Activated naive CD8-positive, alpha-beta T cell (primary cell): ENCODE data around the gene CKS2.

Source experiments
- H3K27ac Mint-ChIP-seq: one replicate; pipeline ENCODE4 v1.8.0; 2021; ENCODE audit warnings: mixed read lengths
- H3K27me3 Mint-ChIP-seq: one replicate; pipeline ENCODE4 v1.8.0; 2021; ENCODE audit warnings: mixed read lengths
- H3K36me3 Mint-ChIP-seq: one replicate; pipeline ENCODE4 v1.8.0; 2021; ENCODE audit warnings: mixed read lengths
- H3K4me1 Mint-ChIP-seq: one replicate; pipeline ENCODE4 v1.8.0; 2021; ENCODE audit warnings: low read depth, mixed read lengths
- H3K4me3 Mint-ChIP-seq: one replicate; pipeline ENCODE4 v1.8.0; 2021; ENCODE audit warnings: mild to moderate bottlenecking, mixed read lengths
- H3K9me3 Mint-ChIP-seq: one replicate; pipeline ENCODE4 v1.8.0; 2021; ENCODE audit warnings: low read depth, mixed read lengths

CKS2 gene

DNA sequence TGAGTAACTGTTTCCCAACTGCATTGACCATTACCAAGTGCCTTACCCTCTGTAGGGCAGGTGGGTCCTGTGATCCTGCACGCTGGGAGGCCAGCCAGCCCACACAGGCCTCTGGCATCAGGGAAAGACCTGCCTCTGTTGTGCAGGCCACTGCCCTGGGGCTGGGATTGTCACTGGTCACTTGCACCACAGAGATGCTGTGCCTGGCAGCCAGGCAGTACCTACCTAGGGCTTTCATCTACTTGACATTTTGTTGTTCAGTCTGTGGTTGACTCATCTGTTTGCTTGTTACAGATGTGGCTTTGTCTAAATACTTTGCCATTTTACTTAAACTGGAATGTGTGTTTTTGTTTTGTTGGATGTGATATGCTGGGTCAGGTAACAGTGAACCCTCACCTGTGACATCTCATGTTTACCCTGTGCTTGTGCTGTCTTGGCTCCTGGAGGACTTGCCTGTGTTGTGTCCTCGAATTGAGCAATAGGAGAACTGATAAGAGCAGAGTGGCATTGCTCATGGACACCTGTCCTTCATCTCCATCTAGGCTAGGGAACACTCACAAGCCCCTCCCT lies 40.1 kb downstream of the CKS2 start:
- Mint-ChIP-seq H3K27me3 (no peaks in the 10 kb centered on the region), H3K4me1 (peaks cover 27% of the 10 kb centered on the region), H3K36me3 (peaks cover 11% of the 10 kb centered on the region), H3K4me3 (no peak overlapping the region), H3K9me3 (no peaks in the 10 kb centered on the region), H3K27ac (no peak overlapping the region)

GRCh38 chr9:89351584-89352300 lies 40.7 kb downstream of the CKS2 start:
- no peak overlapping the region for H3K4me3 Mint-ChIP-seq

DNA sequence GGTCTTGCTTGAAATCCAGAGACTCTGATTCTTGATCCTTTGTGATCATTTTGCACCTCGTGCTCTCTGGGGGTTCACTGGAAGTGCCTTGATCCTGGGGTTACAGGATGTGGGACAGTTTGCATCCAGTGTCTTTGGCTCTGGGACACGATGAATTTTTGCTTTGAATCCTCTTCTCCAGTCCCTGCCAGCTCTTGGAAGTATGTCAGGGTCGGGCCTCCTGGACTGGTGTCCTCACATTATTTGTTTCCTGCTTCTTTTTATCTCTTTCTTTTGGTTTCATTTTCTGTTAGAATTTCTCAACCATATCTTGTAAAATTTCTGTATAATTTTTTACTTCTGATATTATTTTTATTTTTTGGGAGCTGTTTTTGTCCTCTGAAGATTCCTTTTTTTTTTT lies 41.5 kb downstream of the CKS2 start:
- peaks cover 31% of the 10 kb centered on the region for H3K4me1 Mint-ChIP-seq
- peaks cover 6% of the 10 kb centered on the region for H3K36me3 Mint-ChIP-seq
- no peaks in the 10 kb centered on the region for H3K9me3 Mint-ChIP-seq
- H3K27me3 Mint-ChIP-seq = no peaks in the 10 kb centered on the region
- H3K27ac Mint-ChIP-seq = peak overlapping the region; percentile 54
- H3K4me3 Mint-ChIP-seq = no peak overlapping the region

More at GRCh38 chr9:89351584-89352300, 40.7 kb downstream of the CKS2 start:
- Mint-ChIP-seq H3K36me3 (peaks cover 9% of the 10 kb centered on the region), H3K4me1 (peaks cover 27% of the 10 kb centered on the region), H3K9me3 (no peaks in the 10 kb centered on the region), H3K27me3 (no peaks in the 10 kb centered on the region), H3K27ac (peak overlapping the region; percentile 59)

GRCh38 chr9:89352874-89353649 lies 42.1 kb downstream of the CKS2 start:
- Mint-ChIP-seq H3K4me3 (no peak overlapping the region), H3K4me1 (peaks cover 33% of the 10 kb centered on the region), H3K27me3 (no peaks in the 10 kb centered on the region), H3K9me3 (no peaks in the 10 kb centered on the region), H3K27ac (peak overlapping the region; percentile 66), H3K36me3 (peaks cover 6% of the 10 kb centered on the region)

DNA sequence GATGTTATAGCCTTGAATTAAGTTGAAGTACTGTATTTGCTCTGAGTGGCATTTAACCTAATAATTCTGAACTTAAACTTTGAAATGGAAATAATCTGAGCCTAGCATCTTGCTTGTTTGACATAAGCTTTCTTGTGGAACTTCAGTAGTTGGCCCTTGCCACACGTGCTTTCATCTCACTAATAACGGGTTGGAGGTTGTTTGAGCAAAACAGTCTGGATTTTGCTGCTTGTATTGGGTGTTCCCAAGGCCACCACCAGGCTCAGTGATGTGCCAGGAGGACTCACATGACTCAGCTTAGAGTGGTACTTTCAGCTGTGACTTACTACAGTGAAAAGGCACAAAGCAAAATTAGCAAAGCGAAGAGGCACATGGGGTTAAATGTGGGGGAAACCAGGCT lies 43.0 kb downstream of the CKS2 start:
- Mint-ChIP-seq H3K4me3 (no peak overlapping the region), H3K4me1 (peaks cover 33% of the 10 kb centered on the region), H3K9me3 (no peaks in the 10 kb centered on the region), H3K36me3 (peaks cover 6% of the 10 kb centered on the region), H3K27ac (peak overlapping the region; percentile 46), H3K27me3 (no peaks in the 10 kb centered on the region)

DNA sequence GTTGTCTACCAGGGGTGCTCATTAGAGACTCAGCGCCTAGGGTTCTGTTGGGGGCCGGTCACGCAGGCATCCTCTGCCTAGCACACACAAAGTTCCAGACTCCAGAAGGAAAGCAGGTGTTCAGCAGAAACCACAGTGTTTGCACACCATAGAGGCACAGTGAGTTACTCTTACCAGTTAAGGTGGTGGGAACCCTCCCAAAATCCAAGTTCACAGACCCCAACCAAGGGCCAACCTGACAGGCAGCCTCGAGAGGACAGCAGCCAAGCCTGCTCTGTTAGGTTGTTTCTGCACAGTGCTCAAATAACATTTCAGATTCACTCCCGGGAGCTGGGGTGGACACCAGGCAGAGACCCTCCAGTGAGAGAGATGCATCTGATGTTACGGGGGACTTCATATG lies 43.5 kb downstream of the CKS2 start:
- Mint-ChIP-seq H3K36me3 (peaks cover 6% of the 10 kb centered on the region), H3K4me1 (peaks cover 33% of the 10 kb centered on the region), H3K27ac (no peak overlapping the region), H3K4me3 (no peak overlapping the region), H3K9me3 (no peaks in the 10 kb centered on the region), H3K27me3 (no peaks in the 10 kb centered on the region)

DNA sequence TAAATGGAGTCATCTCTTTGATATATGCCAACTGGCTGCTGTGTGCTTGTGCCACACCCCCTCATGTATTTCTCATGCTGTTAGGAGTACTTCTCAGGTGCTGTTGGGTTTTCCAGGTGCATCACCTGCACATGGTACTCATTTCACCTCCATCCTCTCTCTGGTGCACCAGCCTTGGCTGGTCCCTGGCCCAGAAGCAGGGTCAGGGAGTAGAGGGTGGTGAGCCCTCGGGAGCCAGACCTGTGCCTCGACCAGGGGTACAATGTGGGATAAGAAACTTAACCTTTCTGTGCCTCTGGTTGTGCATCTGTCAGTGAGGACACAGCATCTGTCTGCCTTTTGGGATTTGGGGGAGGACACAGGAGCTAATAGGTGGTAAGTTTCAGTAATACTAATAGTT lies 45.8 kb downstream of the CKS2 start:
- Mint-ChIP-seq H3K4me3 (no peak overlapping the region), H3K4me1 (peaks cover 31% of the 10 kb centered on the region), H3K36me3 (peaks cover 5% of the 10 kb centered on the region), H3K27me3 (no peaks in the 10 kb centered on the region), H3K27ac (peak overlapping the region; percentile 61), H3K9me3 (no peaks in the 10 kb centered on the region)

DNA sequence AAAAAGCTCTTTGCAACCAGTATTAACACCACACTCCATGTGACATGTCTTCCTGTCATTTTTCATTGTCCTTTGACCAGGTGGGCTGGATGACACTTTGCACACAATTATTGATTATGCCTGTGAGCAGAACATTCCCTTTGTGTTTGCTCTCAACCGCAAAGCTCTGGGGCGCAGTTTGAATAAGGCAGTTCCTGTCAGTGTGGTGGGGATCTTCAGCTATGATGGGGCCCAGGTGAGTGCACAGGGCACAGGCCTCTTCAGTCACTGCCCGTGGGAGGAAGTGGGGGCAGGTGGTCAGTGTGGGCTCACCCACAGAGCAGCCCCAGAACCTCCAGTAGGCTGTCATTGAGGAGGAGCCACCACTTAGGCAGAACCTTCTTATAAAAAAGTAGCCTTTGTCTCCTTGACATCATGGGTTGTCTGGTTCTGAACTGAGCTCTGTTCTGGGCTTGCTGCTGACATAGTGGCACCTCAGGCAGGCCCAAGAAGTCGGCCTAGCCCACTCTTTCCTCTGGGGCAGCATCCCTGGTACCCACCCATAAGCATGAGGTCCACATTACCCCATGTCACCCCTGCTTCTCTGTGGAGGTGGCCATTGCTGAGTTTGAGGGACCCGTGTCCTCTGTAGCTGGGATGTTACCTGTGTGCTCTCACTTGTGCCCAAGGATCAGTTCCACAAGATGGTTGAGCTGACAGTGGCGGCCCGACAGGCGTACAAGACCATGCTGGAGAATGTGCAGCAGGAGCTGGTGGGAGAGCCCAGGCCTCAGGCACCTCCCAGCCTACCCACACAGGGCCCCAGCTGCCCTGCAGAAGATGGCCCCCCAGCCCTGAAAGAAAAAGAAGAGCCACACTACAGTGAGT lies 46.6 kb downstream of the CKS2 start:
- no peak overlapping the region for H3K4me3 Mint-ChIP-seq

GRCh38 chr9:89358376-89358916 lies 47.5 kb downstream of the CKS2 start:
- H3K4me3 Mint-ChIP-seq = no peak overlapping the region
- no peaks in the 10 kb centered on the region for H3K27me3 Mint-ChIP-seq
- peak overlapping the region; percentile 72 for H3K27ac Mint-ChIP-seq
- peaks cover 2% of the 10 kb centered on the region for H3K36me3 Mint-ChIP-seq
- peaks cover 20% of the 10 kb centered on the region for H3K4me1 Mint-ChIP-seq
- H3K9me3 Mint-ChIP-seq = no peaks in the 10 kb centered on the region

More for the DNA sequence above, 46.6 kb downstream of the CKS2 start:
- Mint-ChIP-seq H3K36me3 (peaks cover 2% of the 10 kb centered on the region), H3K27me3 (no peaks in the 10 kb centered on the region), H3K9me3 (no peaks in the 10 kb centered on the region), H3K4me1 (peaks cover 23% of the 10 kb centered on the region), H3K27ac (peak overlapping the region; percentile 72)

GRCh38 chr9:89358985-89359384 lies 48.0 kb downstream of the CKS2 start:
- Mint-ChIP-seq H3K4me3 (no peak overlapping the region), H3K27me3 (no peaks in the 10 kb centered on the region), H3K4me1 (peaks cover 16% of the 10 kb centered on the region), H3K36me3 (peaks cover 2% of the 10 kb centered on the region), H3K9me3 (no peaks in the 10 kb centered on the region), H3K27ac (peak overlapping the region; percentile 61)

DNA sequence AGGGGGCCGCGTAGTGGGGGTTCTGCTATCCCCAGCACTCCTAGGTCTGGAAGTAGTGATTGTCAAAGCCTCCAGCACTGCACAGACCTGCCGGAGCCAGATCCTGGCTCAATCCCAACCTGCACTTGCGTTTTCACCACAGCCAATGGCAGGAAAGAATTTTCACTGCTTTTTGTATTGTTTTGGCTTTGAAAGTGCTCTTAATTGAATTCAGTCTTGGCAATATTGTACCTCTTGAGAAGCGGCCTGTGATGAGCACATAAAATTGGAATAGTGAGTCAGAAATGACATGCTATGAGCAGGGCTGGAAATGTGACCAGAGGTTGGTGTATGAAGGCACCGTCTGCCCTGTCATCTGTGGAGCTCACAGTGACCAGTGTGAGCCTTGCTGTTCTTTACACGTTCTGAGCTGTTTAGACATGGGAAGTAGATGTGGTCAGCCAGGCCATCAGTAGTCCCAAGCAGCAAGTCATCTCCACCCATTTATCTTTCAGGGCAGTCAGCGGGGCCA lies 48.8 kb downstream of the CKS2 start:
- H3K27me3 Mint-ChIP-seq = no peaks in the 10 kb centered on the region
- no peak overlapping the region for H3K4me3 Mint-ChIP-seq
- peaks cover 2% of the 10 kb centered on the region for H3K36me3 Mint-ChIP-seq
- no peaks in the 10 kb centered on the region for H3K9me3 Mint-ChIP-seq
- peaks cover 16% of the 10 kb centered on the region for H3K4me1 Mint-ChIP-seq
- peak overlapping the region; percentile 81 for H3K27ac Mint-ChIP-seq

DNA sequence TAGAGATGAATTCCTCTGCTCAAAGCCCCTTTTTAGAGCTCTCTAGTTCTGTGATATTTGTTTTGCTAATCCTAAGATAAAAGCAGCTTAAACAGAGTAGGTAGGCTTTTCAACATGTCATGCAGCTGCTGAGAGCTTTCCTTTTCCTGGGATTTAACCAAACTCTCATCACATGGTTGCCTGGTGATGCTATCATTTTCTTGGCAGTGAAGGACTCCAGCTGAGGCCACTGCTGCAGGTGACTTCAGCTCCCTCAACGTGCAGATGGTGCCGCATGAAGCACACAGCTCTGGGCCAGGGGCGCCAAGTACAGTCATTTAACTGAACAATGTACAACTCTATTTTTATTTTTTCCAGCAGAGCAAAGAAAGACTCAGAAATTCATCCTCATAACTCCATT lies 49.5 kb downstream of the CKS2 start:
- Mint-ChIP-seq H3K36me3 (peaks cover 2% of the 10 kb centered on the region), H3K9me3 (no peaks in the 10 kb centered on the region), H3K4me3 (no peak overlapping the region), H3K4me1 (peaks cover 16% of the 10 kb centered on the region), H3K27ac (peak overlapping the region; percentile 81), H3K27me3 (no peaks in the 10 kb centered on the region)

DNA sequence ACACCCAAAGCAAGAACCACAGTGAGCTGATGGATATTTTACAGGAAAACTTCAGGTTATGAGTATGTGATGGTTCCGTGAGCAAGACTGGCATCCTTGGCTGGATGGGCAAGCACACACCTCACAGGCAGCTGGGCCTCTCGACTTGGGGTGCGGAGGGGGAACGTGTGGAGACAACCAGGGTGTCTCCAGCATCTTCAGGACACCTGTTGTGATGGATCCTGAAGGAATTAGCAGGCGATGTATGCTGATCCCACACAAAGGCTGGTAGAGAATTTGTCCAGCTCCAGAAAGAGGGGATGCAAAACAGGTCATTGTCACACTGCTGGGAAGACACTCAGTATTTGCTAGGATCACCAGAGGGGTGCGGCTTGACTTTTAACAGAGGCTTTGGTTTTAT lies 50.0 kb downstream of the CKS2 start:
- Mint-ChIP-seq H3K4me3 (no peak overlapping the region), H3K4me1 (peaks cover 16% of the 10 kb centered on the region), H3K27ac (peak overlapping the region; percentile 4), H3K27me3 (no peaks in the 10 kb centered on the region), H3K36me3 (peaks cover 2% of the 10 kb centered on the region), H3K9me3 (no peaks in the 10 kb centered on the region)
